ENCODE results near the gene IL17RC. TPM values are rescaled to one million over a fixed set of nuclear protein-coding genes. Genes with fewer than 3 reads are reported as not detected.

The IL17RC gene
- total and polyA plus RNA-seq, 12 donors: 18.6 to 62.3 (median 28.4) TPM

- 82 to 83% methylated on average over 10 of the region's 10 CpGs for WGBS, 2 donors
- H3K4me1 ChIP-seq: peaks cover 0 to 22% (median 15%) of the 10 kb centered on the region in 9 donors
- H3K27ac ChIP-seq: no peak overlapping the region
- H3K27me3 ChIP-seq: no peaks in the 10 kb centered on the region
- no peak for ATAC-seq
- no peak for DNase-seq
- no peaks in the 10 kb centered on the region for H3K9me3 ChIP-seq
- TF ChIP-seq CTCF (IDR thresholded peaks at IDR 0.05): no peak
- peak overlapping the region in 1 of 10 donors; percentile 86 for H3K4me3 ChIP-seq
- peaks cover 0 to 50% (median 0%) of the 10 kb centered on the region in 9 donors for H3K36me3 ChIP-seq
- intact Hi-C loops (cut with DNase I): loop anchor here in 1 of 10 donors (10.0 kb wide), 1 partner anchor 101 kb away; the partner anchor contains the start of gene RPUSD3
Measured at GRCh38 chr3:9945358-9945757, 28.5 kb downstream of the IL17RC start.

- TF ChIP-seq CTCF (IDR thresholded peaks at IDR 0.05): peak; percentile 65 to 87 (median 75)
- WGBS, 2 donors: 4 to 5% methylated on average over 90 of the region's 90 CpGs
- intact Hi-C loops (cut with DNase I): loop anchor here in 1 of 10 donors (10.0 kb wide), 1 partner anchor 102 kb away; the partner anchor contains the start of gene RPUSD3
Measured at GRCh38 chr3:9946112-9947024, 29.5 kb downstream of the IL17RC start.

GRCh38 chr3:9947025-9947995 lies 30.4 kb downstream of the IL17RC start:
- Histone ChIP-seq H3K27ac (peak overlapping the region; percentile 29 to 88 (median 76)), H3K4me3 (peak overlapping the region; percentile 39 to 86 (median 64)), H3K27me3 (peaks cover 0 to 11% (median 0%) of the 10 kb centered on the region in 7 donors), H3K4me1 (peaks cover 3 to 34% (median 25%) of the 10 kb centered on the region in 9 donors), H3K36me3 (peaks cover 0 to 35% (median 0%) of the 10 kb centered on the region in 9 donors), H3K9me3 (no peaks in the 10 kb centered on the region)
- ATAC-seq: peak; percentile 73 to 88 (median 82)
- peak; percentile 48 to 75 for DNase-seq
- intact Hi-C loops (cut with DNase I): loop anchor here in 1 of 10 donors (10.0 kb wide), 1 partner anchor 103 kb away; the partner anchor contains the start of gene RPUSD3
- WGBS, 2 donors: 19 to 22% methylated on average over 83 to 86 of the region's 86 CpGs
- peak; percentile 29 to 64 (median 46) for TF ChIP-seq CTCF (IDR thresholded peaks at IDR 0.05)

More at GRCh38 chr3:9946112-9947024, 29.5 kb downstream of the IL17RC start:
- peak; percentile 81 to 89 for DNase-seq
- H3K27ac ChIP-seq: peak overlapping the region; percentile 29 to 88 (median 76)
- peaks cover 0 to 24% (median 17%) of the 10 kb centered on the region in 9 donors for H3K4me1 ChIP-seq
- no peaks in the 10 kb centered on the region for H3K9me3 ChIP-seq
- peaks cover 0 to 3% (median 0%) of the 10 kb centered on the region in 7 donors for H3K27me3 ChIP-seq
- ATAC-seq: peak; percentile 82 to 92 (median 88)
- peaks cover 0 to 43% (median 0%) of the 10 kb centered on the region in 9 donors for H3K36me3 ChIP-seq
- H3K4me3 ChIP-seq: peak overlapping the region; percentile 39 to 86 (median 64)

All from heart right ventricle (tissue), 16 donors.